Measurements from ENCODE around the gene HTR2C.
"Not testable (repeated sequence)": the region's sequence is repeated elsewhere in the genome, so short reads cannot be mapped to it uniquely, and the experiment has no call there.

HTR2C gene

DNA sequence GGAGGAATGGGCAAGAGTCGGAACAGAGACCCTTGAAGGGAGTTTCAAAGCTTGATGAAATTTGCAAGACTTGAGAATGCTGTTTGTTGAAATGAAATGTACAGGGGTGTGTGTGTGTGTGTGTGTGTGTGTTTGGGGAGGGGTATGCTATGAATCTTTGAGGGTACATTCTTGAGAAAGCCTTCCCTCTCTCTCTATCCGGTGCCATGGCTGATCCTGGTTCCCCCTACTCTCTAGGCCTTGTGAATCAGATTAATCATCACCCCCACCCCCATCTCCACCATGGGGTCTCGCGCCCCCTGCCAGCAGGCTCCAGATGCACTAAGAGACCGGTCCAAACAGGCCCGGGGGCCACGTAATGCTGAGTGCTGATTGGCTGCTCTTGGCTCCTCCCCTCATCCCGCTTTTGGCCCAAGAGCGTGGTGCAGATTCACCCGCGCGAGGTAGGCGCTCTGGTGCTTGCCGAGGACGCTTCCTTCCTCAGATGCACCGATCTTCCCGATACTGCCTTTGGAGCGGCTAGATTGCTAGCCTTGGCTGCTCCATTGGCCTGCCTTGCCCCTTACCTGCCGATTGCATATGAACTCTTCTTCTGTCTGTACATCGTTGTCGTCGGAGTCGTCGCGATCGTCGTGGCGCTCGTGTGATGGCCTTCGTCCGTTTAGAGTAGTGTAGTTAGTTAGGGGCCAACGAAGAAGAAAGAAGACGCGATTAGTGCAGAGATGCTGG, at the start of gene HTR2C:
Gene HTR2C, plus strand, starts transcription at position 441 of the 729 bp plus-strand sequence. CDS start 142,851 bp downstream, outside the sequence.
- peak; percentile 2 for DNase-seq (ENCODE audit: low spot score)

DNA sequence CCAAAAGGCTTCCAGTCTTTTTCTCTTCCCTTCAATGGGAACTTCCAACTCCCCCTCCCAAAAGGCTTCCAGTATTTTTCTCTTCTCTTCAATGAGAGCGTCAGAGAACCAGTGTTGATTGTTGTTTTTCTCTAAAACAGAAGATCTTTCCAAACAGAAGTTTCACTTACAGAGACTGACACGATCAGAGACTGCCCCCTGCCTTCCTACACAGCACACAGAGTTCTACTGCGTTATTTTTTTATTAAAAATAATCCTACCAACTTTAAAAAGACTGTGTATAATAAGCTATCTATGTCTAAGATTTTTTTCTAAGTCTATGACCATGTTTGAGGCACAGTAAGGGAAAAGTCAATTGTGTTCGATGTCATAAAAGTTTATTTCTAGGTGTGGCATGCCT, 3.5 kb upstream of the HTR2C start:
- no peak for DNase-seq (ENCODE audit: low spot score)

DNA sequence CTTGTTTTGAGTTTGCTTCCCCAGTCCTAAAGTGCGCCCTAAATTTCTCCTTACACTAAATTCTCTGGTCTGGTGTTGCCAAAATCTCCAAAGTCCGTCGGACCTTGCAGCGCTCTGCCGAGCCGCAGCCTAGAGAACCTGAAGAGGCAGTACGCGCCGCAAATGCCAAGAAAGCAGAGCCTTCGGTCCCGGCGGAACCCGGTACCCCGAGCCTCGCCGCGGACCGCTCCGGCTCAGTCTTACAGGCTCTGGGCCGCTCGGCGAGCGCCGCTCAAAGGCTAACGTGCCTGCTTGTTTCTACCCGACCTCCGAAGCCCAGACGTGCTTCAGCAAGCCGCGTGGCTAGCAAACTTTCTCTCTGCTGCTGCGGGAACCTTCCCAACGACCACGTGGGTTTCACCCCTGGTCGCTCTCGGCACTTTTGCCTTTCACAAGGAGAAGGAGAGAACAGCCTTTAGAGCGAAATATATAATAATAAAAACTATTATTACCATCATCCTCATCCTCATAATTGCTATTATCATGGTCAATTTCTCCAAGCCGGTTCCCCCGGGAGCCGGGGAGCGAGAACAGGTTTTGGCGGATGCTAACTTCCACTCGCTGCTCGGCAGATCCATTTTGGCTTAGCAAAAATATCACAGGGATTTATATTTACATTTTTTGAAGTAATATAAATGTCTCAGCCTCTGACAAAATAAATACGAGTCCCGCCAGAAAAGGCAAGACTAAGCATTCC, 2.2 kb upstream of the HTR2C start:
- peak; percentile 9 for DNase-seq (ENCODE audit: low spot score)

DNA sequence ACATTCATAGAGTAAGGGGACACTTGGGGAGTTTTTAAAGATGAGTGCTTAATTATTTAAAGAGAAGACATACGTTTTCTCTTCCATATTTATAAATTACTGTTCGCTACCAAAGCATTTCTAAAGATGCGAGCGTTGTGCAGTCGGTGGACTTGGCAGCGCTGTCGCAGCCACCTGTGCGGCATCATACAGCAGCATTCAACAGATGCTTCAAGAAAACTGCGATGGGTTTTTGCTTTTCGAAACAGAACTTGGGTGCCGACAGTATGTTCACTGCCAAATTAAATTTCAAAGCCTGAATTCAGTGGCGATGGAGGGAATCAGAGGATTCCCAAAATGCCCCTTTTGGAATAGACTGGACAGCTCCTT, 1.6 kb upstream of the HTR2C start:
- no peak for DNase-seq (ENCODE audit: low spot score)

DNA sequence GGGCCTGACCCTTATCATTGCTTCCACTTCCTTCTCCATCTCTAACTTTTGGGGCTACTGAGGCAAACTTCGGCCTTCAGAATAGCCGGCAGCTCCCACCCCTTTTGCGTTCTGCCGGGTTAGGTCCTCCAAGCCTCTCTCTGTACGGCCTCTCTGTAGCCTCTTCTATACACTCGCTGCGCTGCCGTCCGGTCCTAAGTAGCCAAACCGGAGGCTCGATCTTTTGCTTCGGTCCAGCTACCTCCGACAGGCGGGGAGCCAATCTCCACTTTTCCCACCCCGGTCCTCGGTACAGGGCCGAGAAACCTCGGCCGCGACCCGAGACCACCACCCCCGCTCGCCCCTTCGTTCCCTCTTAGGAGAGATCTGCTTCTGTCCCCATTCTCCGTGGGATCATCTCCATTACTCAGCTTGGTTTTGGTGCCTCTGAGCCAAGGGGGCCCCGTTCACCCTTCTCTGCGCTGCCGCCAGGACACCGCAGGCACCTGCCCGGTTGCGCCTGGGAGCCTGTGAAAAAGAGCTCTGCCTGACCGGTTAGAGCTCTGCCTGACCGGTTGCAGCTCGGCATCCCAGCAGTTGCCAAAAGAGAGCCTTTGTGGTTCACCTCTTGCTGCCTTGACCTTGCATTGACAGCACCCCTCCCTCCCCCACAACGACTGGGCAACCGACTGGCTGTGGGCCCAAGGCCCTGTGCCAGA, 1.0 kb upstream of the HTR2C start:
- DNase-seq (ENCODE audit: low spot score) = peak; percentile 1

DNA sequence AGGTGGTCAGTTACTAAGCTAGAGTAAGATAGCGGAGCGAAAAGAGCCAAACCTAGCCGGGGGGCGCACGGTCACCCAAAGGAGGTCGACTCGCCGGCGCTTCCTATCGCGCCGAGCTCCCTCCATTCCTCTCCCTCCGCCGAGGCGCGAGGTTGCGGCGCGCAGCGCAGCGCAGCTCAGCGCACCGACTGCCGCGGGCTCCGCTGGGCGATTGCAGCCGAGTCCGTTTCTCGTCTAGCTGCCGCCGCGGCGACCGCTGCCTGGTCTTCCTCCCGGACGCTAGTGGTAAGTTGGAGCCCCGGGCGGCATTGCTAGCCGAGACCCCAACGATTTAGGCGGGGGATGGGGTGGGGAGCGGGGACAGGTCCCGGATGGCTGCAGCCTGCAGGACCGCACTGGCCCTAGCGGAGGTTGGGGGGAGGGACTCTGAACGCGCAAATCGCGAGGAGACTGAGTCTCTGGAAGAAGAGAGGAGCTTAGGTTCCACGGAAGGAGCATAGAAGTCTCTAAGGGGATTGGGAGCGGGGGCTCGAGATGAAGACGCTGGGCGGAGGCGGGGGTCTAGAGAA, 573 bp downstream of the HTR2C start:
- DNase-seq (ENCODE audit: low spot score) = peak; percentile 16

DNA sequence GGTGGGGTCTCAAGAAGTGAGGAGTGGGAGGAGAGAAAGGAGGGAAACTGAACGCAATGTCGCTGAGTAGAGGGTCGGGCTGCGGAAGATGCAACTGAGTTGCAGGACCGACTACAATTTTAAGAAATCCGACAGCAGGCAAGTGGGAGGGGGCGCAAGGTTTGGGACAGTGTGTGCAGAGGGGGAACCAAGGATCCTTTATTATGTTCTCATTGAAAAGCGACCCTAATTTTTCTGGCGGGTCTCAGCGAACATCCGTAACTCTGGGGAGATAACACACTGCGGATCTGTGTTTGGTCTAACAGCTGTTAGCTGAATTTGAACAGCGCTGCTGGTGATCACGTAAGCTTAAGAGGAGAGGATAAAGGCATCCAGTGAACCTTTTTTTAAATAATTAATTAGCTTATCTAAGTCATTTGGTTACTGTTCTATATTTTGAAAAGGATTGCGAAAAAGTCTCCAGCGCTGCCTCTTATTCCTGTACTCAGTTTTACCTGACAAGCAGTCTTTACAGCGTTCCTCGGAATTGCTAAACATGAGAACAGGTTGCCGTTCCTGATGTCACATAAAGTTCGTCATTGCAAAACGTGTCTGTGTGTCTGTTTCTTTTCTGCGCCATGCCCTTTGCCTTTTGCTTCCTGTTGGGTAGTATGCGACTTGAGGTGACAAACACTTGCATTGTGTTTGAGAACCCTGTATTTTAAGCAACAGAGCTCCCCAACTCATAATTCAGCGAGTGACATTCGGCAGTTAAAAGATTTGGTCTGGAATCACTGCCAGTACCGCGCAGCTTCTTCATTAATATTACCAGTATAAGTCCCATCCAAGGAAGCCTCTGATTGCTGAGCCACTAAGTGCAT, 1.3 kb downstream of the HTR2C start:
- DNase-seq (ENCODE audit: low spot score) = peak; percentile 1

DNA sequence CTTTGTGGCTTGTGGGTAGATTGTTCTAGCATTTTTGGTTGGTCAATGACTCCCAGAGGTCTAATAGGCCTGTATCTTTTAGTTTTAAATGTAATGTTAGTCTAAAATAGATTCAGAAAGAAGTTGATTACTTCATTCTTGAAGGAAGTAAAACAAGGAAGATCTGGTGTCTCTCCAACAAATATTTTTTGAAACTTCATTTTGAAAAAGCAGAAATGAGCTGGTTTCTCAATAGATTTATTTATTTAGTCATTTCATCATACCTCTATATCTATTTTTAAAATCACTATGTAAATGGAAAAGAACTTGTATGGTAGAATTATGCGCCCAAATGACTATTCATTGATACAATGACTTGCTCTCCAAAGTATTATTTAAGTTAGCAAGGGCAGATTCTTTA, 7.2 kb downstream of the HTR2C start:
- no peak for DNase-seq (ENCODE audit: low spot score)

DNA sequence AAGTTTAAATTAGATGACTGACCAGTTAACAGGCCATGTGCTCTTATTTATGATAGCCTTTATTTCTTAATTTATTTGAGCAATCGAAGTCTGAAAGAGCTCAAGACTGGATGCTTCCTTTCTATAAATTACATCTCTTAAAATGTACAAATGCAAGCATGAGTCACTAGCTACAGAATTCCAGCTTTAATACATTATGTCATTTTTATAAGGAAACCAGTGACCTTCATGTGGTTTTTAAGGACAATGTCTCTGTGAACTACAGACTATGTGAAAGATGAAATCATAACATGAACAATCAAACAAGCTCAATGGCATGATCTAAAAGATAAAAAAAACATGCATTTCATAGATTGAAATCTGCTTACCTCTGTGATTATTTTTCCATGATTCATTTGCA, 15.4 kb downstream of the HTR2C start:
- DNase-seq (ENCODE audit: low spot score) = no peak

DNA sequence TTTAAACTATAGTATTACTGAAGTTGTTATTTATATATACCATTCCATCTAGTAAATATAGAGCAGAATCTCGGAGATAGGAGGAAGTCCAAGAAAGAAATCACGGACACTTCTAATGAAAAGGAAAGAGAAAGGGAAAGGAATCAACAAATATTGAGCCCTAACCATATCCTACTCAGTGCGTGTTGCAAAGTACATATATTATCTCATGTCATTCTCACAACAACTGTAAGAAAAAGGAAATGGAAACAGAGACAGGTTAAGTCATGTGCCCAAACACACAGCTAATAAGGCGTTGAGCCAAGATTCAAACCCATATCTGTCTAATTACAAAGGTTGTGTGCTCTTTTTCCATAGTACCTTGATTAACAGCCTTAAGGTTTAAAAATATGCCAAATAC, 16.0 kb downstream of the HTR2C start:
- no peak for DNase-seq (ENCODE audit: low spot score)

DNA sequence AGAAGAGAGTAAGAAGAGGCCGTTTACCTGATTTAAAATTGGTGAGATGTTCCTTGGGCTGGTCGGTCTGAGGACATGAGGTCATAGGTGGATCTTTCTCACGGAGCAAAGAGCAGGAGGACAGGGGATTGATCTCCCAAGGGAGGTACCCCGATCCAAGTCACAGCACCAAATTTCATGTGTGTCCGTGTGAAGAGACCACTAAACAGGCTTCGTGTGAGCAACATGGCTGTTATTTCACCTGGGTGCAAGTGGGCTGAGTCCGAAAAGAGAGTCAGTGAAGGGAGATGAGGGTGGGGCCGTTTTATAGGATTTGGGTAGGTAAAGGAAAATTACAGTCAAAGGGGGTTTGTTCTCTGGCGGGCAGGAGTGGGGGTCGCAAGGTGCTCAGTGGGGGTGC, 22.7 kb downstream of the HTR2C start:
- DNase-seq (ENCODE audit: low spot score) = not testable (repeated sequence)

DNA sequence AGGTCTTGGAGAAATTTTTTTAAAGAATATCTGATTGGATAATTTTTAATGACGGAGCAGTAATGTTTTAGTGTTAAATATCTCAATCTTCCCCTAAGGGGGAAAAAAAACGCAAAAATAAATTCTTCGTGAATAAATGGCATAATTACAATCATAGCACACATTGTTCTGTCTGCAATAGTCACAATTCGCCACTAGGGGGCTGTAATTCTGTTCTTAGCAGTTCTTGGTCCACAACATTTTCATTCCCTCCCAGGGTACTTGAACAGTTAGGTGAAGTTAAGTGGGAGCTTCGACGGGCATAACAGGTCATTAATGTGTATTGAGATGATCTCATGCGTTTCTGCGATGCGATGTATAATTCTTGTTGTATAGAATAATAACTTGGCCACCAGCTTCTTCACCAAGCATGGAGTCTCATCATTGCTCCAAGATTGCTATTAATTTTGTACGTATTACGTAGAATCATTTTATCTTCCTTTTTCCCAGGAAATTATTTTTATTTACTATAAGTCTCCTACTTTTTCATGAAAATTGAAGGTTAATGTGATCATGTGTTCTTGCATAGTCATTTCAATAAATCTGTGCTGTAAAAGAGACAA, 27.2 kb downstream of the HTR2C start:
- DNase-seq (ENCODE audit: low spot score) = peak; percentile 17

DNA sequence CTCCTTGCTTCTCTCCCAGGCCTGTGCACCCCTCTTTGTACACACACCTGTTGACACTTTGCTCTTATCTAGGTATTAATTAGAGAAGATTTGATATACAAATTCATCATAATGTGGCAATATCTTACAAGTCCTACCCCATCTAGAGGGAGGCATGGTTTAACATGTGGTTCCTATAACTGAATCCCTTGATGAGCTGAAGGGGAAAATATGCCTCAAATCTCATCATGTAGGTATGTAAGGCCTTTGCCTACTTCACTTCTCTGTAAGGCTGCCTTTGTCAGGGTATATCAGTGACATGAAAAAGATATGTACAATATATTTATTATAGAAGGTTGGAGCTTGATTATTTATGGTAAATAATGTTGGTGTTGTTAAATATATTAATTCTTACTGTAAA, 31.9 kb downstream of the HTR2C start:
- peak; percentile 8 for DNase-seq (ENCODE audit: low spot score)

DNA sequence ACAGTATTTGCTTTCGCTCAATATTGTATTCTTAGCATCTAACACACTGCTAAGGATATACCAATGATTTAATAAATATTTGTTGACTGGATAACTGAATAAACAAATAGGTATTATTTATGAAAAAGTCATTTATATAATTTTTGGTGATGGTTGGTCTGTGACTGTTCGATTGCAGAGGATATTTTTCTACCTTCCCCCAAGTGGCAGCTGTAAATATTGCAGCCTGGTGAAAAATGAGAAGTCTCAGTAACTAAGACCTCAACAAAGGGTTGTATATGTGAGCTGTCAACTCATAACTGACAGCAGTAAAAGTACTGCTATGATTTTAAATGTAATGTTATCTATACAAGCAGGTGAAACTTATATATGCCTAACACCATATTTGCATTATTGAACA, 36.0 kb downstream of the HTR2C start:
- peak; percentile 13 for DNase-seq (ENCODE audit: low spot score)

DNA sequence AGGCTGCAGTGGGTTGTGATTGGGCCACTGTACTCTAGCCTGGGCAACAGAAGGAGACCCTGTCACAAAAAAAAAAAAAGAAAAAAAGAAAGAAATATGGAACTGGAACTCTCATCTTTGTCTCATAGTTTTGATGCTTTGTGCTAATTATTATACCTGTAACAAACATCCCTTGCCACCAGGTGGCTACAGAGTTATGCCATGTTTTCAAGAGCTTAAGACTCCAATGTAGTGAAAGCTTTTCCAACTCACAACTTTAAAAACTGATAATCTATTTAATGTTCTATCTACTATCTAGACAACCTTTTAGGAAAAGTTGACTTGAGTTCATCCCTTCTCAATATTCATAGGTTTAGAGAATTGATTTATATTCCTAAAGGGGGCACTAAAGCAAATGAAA, 42.4 kb downstream of the HTR2C start:
- DNase-seq (ENCODE audit: low spot score) = peak; percentile 11

DNA sequence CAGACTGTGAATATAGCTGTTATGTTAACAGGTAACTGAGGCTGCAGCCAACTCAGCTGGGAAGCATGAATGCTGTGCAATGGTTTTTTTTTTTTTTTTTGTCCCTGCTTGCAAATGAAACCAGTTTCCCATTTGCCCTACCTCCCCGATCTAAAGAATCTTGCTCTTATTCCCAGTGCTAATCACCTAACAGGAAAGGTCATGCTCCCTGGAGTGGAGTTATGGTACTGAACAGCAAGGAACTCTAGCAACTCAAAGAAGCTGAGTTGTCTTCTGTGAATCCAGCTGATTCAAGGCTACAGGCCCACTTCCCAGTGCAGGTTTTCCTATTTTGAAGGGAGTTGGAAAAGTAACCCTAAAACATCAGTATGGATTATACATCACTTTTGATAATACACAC, 52.1 kb downstream of the HTR2C start:
- no peak for DNase-seq (ENCODE audit: low spot score)

DNA sequence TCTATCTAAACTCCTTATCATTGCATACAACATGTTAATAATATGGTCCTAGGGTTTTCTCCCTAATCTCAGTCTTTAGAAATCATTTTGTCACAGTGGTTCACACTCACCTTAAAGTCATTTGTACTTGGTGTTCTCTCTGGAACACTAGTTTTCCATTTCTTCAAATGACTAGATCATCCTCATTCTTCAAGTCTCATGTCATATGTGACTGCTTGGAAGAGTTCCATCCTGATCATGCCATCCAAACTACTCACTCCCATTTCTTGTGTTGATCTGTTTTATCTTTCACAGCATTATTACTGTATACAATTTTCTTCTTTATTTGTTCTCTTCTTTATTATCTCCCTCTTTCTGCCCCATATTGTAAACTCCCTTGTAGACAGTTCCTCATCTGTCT, 66.5 kb downstream of the HTR2C start:
- DNase-seq (ENCODE audit: low spot score) = peak; percentile 3

DNA sequence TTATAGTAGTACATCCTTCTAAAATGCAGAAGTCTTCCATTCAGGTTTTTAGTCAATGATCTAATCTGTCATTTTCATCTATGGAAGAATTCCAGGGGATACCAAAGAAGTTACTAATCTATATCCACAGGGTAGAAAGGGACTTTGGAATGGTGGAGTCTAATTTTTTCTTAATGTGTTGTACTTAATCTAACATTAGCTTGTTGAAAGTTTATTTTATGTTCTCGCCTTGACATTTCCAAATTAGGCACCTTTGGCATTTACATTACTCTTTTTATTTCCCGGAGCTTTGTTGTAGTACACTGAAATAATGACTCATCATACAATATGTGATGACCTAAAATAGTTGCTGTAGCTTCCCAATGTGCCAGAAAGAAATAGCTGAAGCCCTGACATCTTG, 91.5 kb downstream of the HTR2C start:
- DNase-seq (ENCODE audit: low spot score) = peak; percentile 43

DNA sequence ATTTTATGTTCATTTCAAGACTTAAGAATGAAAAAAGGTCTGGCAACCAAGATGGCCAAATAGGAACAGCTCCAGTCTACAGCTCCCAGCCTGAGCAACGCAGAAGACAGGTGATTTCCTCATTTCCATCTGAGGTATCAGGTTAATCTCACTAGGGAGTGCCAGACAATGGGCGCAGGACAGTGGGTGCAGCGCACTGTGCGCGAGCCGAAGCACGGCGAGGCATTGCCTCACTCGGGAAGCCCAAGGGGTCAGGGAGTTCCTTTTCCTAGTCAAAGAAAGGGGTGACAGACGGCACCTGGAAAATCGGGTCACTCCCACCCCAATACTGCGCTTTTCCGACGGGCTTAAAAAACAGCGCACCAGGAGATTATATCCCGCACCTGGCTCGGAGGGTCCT, 116.6 kb downstream of the HTR2C start:
- not testable (repeated sequence) for DNase-seq (ENCODE audit: low spot score)

DNA sequence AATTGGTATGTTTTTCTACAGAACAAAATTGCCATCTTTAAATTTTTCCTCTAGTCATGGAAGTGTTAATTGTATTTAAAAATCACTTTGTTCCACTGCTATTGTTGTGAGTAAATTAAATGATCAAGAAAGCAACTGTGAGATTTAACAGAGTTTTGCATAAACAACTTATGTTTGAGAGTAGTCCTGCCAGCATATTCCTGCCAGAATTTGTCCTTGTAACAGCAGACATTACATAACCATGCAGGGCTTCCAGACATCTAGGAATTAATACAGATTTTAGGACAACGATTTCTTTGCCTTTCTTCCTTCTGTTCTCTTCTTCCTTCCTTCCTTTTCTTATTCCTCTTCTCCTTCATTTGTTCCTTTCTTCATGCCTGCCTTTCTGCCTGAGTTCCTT, 125.5 kb downstream of the HTR2C start:
- no peak for DNase-seq (ENCODE audit: low spot score)

DNA sequence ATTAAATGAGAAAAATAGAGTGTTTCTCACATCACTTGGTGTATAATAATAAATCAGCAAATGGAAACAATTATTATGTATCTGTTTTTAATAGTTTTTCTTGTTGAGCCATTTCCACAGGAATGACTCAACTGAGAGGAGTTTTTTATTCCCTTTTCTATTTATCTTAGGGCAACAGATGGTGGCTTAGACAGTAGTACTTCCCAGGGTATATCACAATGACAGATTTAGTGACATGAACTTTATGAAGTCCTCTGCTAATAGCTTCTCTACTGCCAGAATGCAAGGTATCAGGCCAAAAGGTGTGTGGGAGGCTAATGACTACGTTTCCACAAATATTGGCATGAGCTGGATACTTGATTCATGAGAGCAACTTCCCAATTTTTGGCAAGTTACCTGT, 126.7 kb downstream of the HTR2C start:
- peak; percentile 0 for DNase-seq (ENCODE audit: low spot score)

Measured in AG20443 (cell line).